Sciatic nerve (tissue), 2 donors: Measurements from ENCODE around the gene XPA. TPM values are rescaled to one million over a fixed set of nuclear protein-coding genes. Genes with fewer than 3 reads are reported as not detected.
A peak's percentile ranks its signal among the peaks of the same experiment; 100 is the strongest.
"Not testable (repeated sequence)": the region's sequence is repeated elsewhere in the genome, so short reads cannot be mapped to it uniquely, and the experiment has no call there.

ENCODE experiments used
- ATAC-seq: fragments of 200-7000 bp; cut with Tn5 transposase; one replicate; pipeline ENCODE4 v1.9.1; 2020; ENCODE audit warnings: mild to moderate bottlenecking, moderate library complexity
- DNase-seq: peaks from one replicate; pipeline ENCODE4 v3.0.0-alpha.2; 2020; ENCODE audit warnings: low spot score
- intact Hi-C: fragments of 100-400 bp; cut with DNase I; formaldehyde crosslinking; loops from one replicate; pipeline ENCODE4 v1.14.2; 2022
- total RNA-seq: library from RNA; stranded (reverse); fragmentation: NEBNext Ultra II Directional; extraction: Animal tissue kit (Norgen Biotek cat#: 25700); gene quantifications from one replicate; pipeline ENCODE4 v1.2.1, GENCODE V29; 2021
- donor health status: DM: no; HTN: no; CAD: no.
- donor health status: DM: no; HTN: no; CAD: no.

XPA gene
- 21.0 TPM for total RNA-seq

DNA sequence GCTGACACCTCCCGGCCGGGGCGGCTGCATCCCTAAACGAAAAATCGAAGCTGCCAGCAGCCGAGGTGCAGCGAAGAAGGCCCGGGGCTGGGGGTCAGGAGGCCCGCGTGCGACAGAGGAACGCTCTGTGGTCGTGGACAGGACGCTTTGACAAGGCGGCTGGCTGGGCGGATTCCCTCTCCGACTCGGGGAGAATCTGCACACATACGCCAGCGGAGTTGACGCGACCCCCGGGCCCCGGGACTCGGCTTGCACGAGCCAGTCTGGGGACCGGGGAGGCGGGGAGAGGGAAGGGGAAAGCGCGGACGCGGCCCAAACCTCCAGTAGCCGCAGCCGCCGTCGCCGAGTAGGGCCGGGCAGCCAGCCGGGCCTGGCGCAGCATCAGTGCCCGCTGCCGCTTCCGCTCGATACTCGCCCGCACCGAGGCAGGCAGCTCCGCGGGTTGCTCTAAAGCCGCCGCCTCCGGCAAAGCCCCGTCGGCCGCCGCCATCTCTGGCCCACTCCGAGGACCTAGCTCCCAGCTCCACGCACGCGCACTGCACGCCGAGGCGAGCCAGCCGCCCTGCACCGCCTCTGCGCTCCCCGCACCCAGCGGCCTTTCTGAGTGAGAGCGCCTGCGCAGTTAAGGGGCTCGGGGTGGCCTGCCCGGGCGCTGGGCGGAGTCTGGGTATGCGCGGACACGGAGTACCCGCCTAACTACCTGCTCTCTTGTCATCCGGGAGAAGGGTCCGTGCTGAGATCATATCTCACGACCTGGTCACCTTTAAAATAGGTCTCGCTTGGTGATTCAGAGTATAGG, at the start of gene XPA:
TSS of gene XPA (minus strand) at position 538 of the 799 bp plus-strand sequence. CDS start at position 490, 48 bp downstream.
- ATAC-seq (peak; percentile 99), DNase-seq (peak; percentile 98)
- intact Hi-C loops: no loop called here

GRCh38 chr9:97744710-97745708, 47.9 kb upstream of the XPA start:
- intact Hi-C loops: no loop called here
- no peak for ATAC-seq
- no peak for DNase-seq

DNA sequence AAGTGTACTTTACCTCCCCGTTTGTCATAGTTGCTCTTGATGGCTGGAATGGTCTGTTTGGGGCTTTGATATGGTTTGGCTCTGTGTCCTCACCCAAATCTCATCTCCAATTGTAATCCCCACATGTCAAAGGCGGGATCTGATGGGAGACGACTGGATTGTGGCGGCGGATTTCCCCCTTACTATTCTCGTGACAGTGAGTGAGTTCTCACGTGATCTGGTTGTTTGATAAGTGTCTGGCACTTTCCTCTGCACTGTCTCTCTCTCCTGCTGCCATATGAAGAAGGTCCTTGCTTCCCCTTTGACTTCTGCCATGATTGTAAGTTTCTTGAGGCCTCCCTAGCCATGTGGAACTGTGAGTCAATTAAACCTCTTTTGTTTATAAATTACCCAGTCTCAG, 46.9 kb upstream of the XPA start:
- intact Hi-C loops, DNase-seq, ATAC-seq: not testable (repeated sequence)

GRCh38 chr9:97742545-97742944, 45.4 kb upstream of the XPA start:
- ATAC-seq: no peak
- DNase-seq: no peak
- intact Hi-C loops: no loop called here

DNA sequence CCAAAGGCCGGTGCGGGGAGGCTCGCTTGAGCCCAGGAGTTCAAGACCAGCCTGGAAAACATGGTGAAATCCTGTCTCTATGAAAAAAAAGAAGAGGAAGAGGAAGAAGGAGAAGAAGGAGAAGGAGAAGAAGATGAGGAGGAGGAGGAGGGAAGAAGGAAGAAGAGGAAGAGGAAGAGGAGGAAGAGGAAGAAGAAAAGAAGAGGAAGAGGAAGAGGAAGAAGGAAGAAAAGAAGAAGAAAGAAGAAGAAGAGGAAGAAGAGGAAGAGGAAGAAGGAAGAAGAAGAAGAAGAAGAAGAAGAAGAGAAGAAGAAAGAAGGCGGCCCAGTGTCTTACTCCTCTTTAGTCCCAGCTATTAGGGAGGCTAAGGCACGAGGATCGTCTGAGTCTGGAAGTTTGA, 44.8 kb upstream of the XPA start:
- intact Hi-C loops: no loop called here
- no peak for DNase-seq
- ATAC-seq: no peak

- DNase-seq (peak; percentile 64), ATAC-seq (peak; percentile 59)
- intact Hi-C loops: no loop called here
These were observed 44.0 kb upstream of the XPA start for GRCh38 chr9:97740848-97741821.

DNA sequence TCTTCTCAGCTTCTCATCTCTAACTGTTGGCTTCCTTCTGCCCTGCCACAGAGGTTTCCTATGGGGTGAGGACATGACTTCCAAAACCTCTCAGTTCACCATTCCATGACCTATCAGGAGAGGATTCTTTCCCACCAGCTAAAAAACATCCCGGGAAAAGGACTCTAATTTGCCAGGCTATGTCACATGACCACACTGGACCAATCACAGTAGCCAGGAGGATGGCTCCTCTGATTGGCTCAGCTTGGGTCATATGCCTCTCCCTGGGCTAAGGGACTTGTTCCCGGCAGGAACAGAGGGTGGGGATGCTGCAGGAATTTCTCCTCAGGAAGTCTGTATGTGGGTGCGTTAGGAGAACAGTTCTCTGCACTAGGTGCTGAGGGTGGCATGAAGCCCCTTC, 40.3 kb upstream of the XPA start:
- no peak for DNase-seq
- ATAC-seq: no peak
- intact Hi-C loops: no loop called here

DNA sequence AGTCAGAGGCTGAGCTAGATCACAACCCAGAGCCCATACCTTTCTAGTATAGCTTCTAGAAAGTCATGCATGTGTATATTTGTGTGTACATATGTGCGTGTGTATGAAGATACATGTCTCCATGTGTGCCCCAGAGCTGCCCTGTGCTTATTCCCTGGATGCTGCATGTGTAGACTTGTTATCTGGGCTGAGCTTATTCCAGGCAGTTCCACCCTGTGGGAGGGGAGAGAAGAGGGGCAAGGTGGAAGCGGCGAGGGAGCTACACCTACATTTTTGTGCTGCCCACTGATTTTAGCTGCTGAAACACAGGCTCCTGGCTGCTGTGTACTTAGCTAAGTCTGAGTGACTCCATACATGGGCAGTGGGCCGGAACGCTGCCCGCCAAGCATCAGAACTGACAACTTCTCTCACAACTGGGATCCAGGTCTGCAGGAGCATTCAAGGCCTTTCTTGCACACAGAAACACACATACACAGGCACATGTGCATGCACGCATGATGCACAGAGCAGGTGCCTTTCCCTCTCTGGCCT, 38.0 kb upstream of the XPA start:
- DNase-seq (no peak), ATAC-seq (no peak)
- intact Hi-C loops: no loop called here

- ATAC-seq: no peak
- no peak for DNase-seq
- intact Hi-C loops: no loop called here
These were observed 29.6 kb upstream of the XPA start for GRCh38 chr9:97726716-97727115.

GRCh38 chr9:97723819-97724218, 26.7 kb upstream of the XPA start:
- no peak for ATAC-seq
- intact Hi-C loops: no loop called here
- DNase-seq: no peak

GRCh38 chr9:97722331-97722730, 25.2 kb upstream of the XPA start:
- ATAC-seq: no peak
- intact Hi-C loops: no loop called here
- no peak for DNase-seq

DNA sequence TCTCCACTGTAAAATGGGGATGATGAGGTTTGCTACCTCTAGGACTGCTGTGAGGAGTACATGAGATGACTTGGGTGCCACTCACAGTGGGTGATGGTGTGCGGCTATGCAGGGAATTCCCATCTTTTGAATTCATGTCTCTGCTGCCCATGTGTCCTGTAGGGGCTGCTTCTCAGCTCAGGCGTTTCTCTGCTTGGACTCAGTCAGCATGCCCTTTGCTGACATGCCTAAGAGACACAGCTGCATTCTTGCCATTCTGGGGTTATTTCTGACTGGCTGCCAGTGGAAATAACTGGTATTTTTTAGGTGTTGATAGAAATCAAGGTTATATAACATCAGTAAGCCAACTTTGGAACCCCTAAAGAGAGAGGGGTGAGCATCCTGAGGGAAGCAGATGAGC, 24.3 kb upstream of the XPA start:
- ATAC-seq: no peak
- no peak for DNase-seq
- intact Hi-C loops: no loop called here

GRCh38 chr9:97717866-97718265, 20.7 kb upstream of the XPA start:
- no peak for DNase-seq
- intact Hi-C loops: no loop called here
- ATAC-seq: no peak

GRCh38 chr9:97714435-97714834, 17.3 kb upstream of the XPA start:
- intact Hi-C loops: no loop called here
- no peak for DNase-seq
- peak; percentile 75 for ATAC-seq

- DNase-seq (no peak), ATAC-seq (no peak)
- intact Hi-C loops: no loop called here
These were observed 14.1 kb upstream of the XPA start for GRCh38 chr9:97711223-97711626.

DNA sequence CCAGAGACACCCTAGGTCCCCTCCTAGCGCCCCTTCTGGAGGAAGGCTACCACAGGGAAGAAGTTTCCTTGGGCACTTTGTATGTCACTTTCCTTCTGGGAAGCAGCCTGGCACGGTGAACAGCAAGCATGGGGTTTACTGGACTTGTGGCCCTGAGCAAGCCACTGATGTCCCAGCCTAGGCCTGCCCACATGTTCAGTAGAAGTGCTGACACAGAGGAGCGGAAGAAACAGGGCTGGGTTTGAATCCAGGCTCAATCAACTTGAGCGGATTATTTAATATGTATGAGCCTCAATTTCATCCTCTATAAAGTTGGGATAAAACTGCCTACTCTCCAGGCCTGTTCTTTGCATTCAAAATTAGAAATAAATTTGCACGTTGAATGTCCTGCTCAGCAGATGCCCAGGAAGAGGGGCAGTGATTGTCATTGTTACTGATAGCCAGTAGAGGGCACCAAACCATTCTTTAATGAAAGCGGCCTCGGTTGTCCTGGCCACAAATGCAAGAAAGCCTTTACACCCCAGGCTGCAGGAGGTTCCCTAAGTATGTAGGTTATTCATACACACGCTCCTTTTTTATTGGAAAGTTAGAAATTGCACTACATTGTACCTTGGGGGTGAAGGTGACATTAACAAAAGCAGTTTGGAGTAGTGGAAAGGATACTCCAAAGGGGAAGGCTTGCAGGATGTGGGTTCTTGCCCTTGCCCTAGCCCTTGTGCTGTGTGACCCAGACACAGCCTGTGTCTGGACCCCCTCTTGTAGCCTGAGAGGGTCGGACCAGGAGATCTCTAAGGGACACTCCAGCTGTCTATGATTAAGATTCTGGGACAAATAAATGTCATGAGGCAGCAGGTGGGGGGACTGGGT, 13.4 kb upstream of the XPA start:
- ATAC-seq: peak; percentile 84
- intact Hi-C loops: no loop called here
- no peak for DNase-seq

- ATAC-seq: no peak
- intact Hi-C loops: loop anchor here (10.0 kb wide), 1 partner anchor 189 kb away; no protein-coding TSS in a partner anchor
- no peak for DNase-seq
These were observed 9.1 kb upstream of the XPA start for GRCh38 chr9:97706246-97706645.
